GM12878 (cell line): Measurements from ENCODE around the gene SIGLEC10. TPM values are rescaled to one million over a fixed set of nuclear protein-coding genes. Genes with fewer than 3 reads are reported as not detected.

Source experiments
- ATAC-seq: fragments of 200-7000 bp; cut with Tn5 transposase; 3 replicates; pipeline ENCODE4 v1.9.1; 2020; ENCODE audit warnings: mild to moderate bottlenecking, moderate library complexity
- BruUV-seq: library from RNA; stranded (reverse); fragments of 400-500 nt; replicated peaks from 2 replicates; lab custom pipeline; 2021; lab: Mats Ljungman, UMichigan
- CTCF ChIA-PET: fragments of 300-600 bp; sonication (Branson Sonifier 250); formaldehyde crosslinking; extraction: SDS; loops from one replicate; lab custom pipeline; 2021; ENCODE audit warnings: inconsistent platforms; lab: Yijun Ruan, JAX
- POLR2A ChIA-PET: fragments of 350-600 bp; formaldehyde crosslinking; extraction: SDS; loops from one replicate; lab custom pipeline; 2021; ENCODE audit warnings: inconsistent platforms; lab: Charles Lee
- RAD21 ChIA-PET: fragments of 300-600 bp; sonication (Branson Sonifier 250); formaldehyde crosslinking; loops from one replicate; lab custom pipeline; 2023; ENCODE audit warnings: antibody characterized with exemption; ENCODE audit not compliant: unreplicated experiment; lab: Charles Lee
- SMC1A ChIA-PET: fragments of 300-600 bp; sonication (Branson Sonifier 250); formaldehyde crosslinking; loops from one replicate; lab custom pipeline; 2023; ENCODE audit not compliant: unreplicated experiment, uncharacterized antibody; lab: Charles Lee
- DNase-seq: peaks from one replicate; pipeline ENCODE4 v3.0.0-alpha.2; 2011; ENCODE audit warnings: low read depth, low spot score
- FAIRE-seq: peaks from 3 replicates; lab custom pipeline; 2011; peaks lifted over from hg19 to GRCh38; lab: Jason Lieb, UNC
- H2AFZ ChIP-seq: 2 replicates; pipeline ENCODE4 v1.6.0; 2011; ENCODE audit warnings: low read depth, low read length, control low read depth; ENCODE audit not compliant: control insufficient read depth
- H3K27ac ChIP-seq: 2 replicates; pipeline ENCODE4 v1.5.1; 2011; ENCODE audit warnings: control low read depth; ENCODE audit not compliant: control insufficient read depth, insufficient read depth
- H3K27me3 ChIP-seq, 2 experiments: replicated peaks in 1 of 2; 2 replicates each; pipeline versions ENCODE4 v1.6.0 to v1.6.1; 2011; ENCODE audit warnings: low read length in 1 of 2; ENCODE audit not compliant: control insufficient read depth in 2 of 2, insufficient read depth in 2 of 2
- H3K36me3 ChIP-seq, 2 experiments: 2 replicates each; pipeline ENCODE4 v1.5.1; 2011; ENCODE audit warnings: low read length in 1 of 2; ENCODE audit not compliant: control insufficient read depth in 2 of 2, insufficient read depth in 2 of 2
- H3K4me1 ChIP-seq: 2 replicates; pipeline ENCODE4 v1.6.1; 2011; ENCODE audit warnings: mild to moderate bottlenecking, low read length, moderate library complexity, mixed read lengths; ENCODE audit not compliant: control insufficient read depth, insufficient read depth
- H3K4me2 ChIP-seq: 2 replicates; pipeline ENCODE4 v1.6.0; 2011; ENCODE audit warnings: control low read depth; ENCODE audit not compliant: control insufficient read depth, insufficient read depth
- H3K4me3 ChIP-seq: fragments of 200-600 bp; sonication (generic); 2 replicates; pipeline ENCODE4 v1.5.1; 2016
- H3K79me2 ChIP-seq: 2 replicates; pipeline ENCODE4 v1.6.0; 2011; ENCODE audit warnings: low read length; ENCODE audit not compliant: control insufficient read depth, insufficient read depth
- H3K9ac ChIP-seq: 2 replicates; pipeline ENCODE4 v1.8.0; 2011; ENCODE audit warnings: low read length, control low read depth, mixed read lengths; ENCODE audit not compliant: control insufficient read depth, insufficient read depth
- H3K9me3 ChIP-seq: replicated peaks from 3 replicates; pipeline ENCODE4 v1.5.1; 2011; ENCODE audit warnings: mild to moderate bottlenecking, low read length; ENCODE audit not compliant: control insufficient read depth, insufficient read depth
- H4K20me1 ChIP-seq: 2 replicates; pipeline ENCODE4 v1.6.0; 2011; ENCODE audit not compliant: control insufficient read depth, insufficient read depth
- ATF7 ChIP-seq: fragments of 450-650 bp; IDR thresholded peaks from 2 replicates; pipeline ENCODE4 v1.6.1; 2016; ENCODE audit warnings: low read depth, mild to moderate bottlenecking
- CHD2 ChIP-seq: IDR thresholded peaks from 2 replicates; pipeline ENCODE4 v1.6.1; 2011; ENCODE audit warnings: low read depth, low read length, improper control_type of control experiment, borderline replicate concordance
- E2F8 ChIP-seq: fragments of 450-650 bp; IDR thresholded peaks from 2 replicates; pipeline ENCODE4 v1.6.1; 2018; ENCODE audit warnings: mild to moderate bottlenecking, low read depth, moderate library complexity; ENCODE audit not compliant: partially characterized antibody
- EGR1 ChIP-seq, 2 experiments: IDR thresholded peaks; 1 replicate in 1 of 2; 2 replicates in 1 of 2; pipeline ENCODE4 v1.6.1; 2011 to 2012; ENCODE audit warnings: low read depth in 2 of 2, low read length in 2 of 2, borderline replicate concordance in 1 of 2, mild to moderate bottlenecking in 1 of 2, moderate library complexity in 1 of 2
- ELK1 ChIP-seq: IDR thresholded peaks from 2 replicates; pipeline ENCODE4 v1.6.1; 2012; ENCODE audit warnings: low read depth, low read length, improper control_type of control experiment
- FOXM1 ChIP-seq: IDR thresholded peaks from 2 replicates; pipeline ENCODE4 v1.6.1; 2012; ENCODE audit warnings: low read depth, mild to moderate bottlenecking, inconsistent platforms, low read length, moderate library complexity
- GATAD2B ChIP-seq: fragments of 450-650 bp; conservative IDR thresholded peaks from 2 replicates; pipeline ENCODE4 v1.6.1; 2017; ENCODE audit warnings: low read depth, mild to moderate bottlenecking, moderate library complexity
- MAX ChIP-seq: IDR thresholded peaks from 2 replicates; pipeline ENCODE4 v1.6.1; 2012; ENCODE audit warnings: low read depth, low read length, improper control_type of control experiment
- MXI1 ChIP-seq: fragments of 150-350 bp; IDR thresholded peaks from 2 replicates; pipeline ENCODE4 v1.6.1; 2011; ENCODE audit warnings: low read depth, mild to moderate bottlenecking, inconsistent platforms, low read length, improper control_type of control experiment
- PAX8 ChIP-seq: fragments of 450-650 bp; IDR thresholded peaks from 2 replicates; pipeline ENCODE4 v1.6.1; 2017; ENCODE audit warnings: mild to moderate bottlenecking, moderate library complexity
- RB1 ChIP-seq: fragments of 450-650 bp; formaldehyde crosslinking; IDR thresholded peaks from 2 replicates; pipeline ENCODE4 v1.6.1; 2017; ENCODE audit warnings: mild to moderate bottlenecking, borderline replicate concordance
- WRNIP1 ChIP-seq: IDR thresholded peaks from 2 replicates; pipeline ENCODE4 v1.6.1; 2011; ENCODE audit warnings: low read depth, low read length, improper control_type of control experiment, borderline replicate concordance
- ZBTB40 ChIP-seq: fragments of 450-650 bp; IDR thresholded peaks from 2 replicates; pipeline ENCODE4 v1.6.1; 2016; ENCODE audit warnings: mild to moderate bottlenecking, moderate library complexity, borderline replicate concordance
- ZNF384 ChIP-seq: IDR thresholded peaks from 2 replicates; pipeline ENCODE4 v1.6.1; 2012; ENCODE audit warnings: low read depth, mild to moderate bottlenecking, low read length, improper control_type of control experiment, borderline replicate concordance
- WGBS: methylation state at CpG from one replicate; pipeline ENCODE4 v1.1.6; 2016; ENCODE audit warnings: low lambda C conversion rate; ENCODE audit not compliant: insufficient replicate concordance, insufficient coverage; ENCODE audit errors: missing lambda C conversion rate; 5-methylcytosine and 5-hydroxymethylcytosine counted together
- in situ Hi-C: fragments of 300-500 bp; cut with MboI; formaldehyde crosslinking; loops from 9 replicates; pipeline ENCODE4 v1.14.3; 2018; ENCODE audit warnings: mixed read lengths
- intact Hi-C: fragments of 100-400 bp; cut with micrococcal nuclease; formaldehyde crosslinking; loops from one replicate; pipeline ENCODE4 v1.14.2; 2022; ENCODE audit not compliant: unreplicated experiment
- polyA plus RNA-seq, 11 experiments: library from polyadenylated mRNA; depleted of rRNA in 4 of 11; unstranded in 6 of 11; stranded (reverse) in 5 of 11; fragments of >200 nt; fragmentation: Nextera tagmentation in 4 of 11; fragmentation: Illumina TruSeq in 1 of 11; extraction: Ambion mirVana in 4 of 11; extraction: Trizol in 1 of 11; gene quantifications; 1 replicate in 1 of 11; 2 replicates in 10 of 11; pipeline versions ENCODE4 v1.2.1 to v1.2.3, GENCODE V29; 2011 to 2016; ENCODE audit warnings: inconsistent platforms in 2 of 11, missing spikeins in 2 of 11, low read depth in 1 of 11
- total RNA-seq, 4 experiments: library from RNA; depleted of rRNA in 3 of 4; stranded (reverse); fragments of >200 nt in 3 of 4; fragmentation: Illumina TruSeq in 1 of 4; extraction: Trizol in 1 of 4; gene quantifications; 2 replicates each; pipeline versions ENCODE4 v1.2.1 to v1.2.3, GENCODE V29; 2013 to 2021

The SIGLEC10 gene
- total and polyA plus RNA-seq, 10 of the 15 experiments (the other 5 are each of a cell fraction or from before 2014, with no cell fraction given) = 2.3 to 16.8 (median 7.8) TPM

- peaks cover 5% of the 10 kb centered on the region for H3K79me2 ChIP-seq
- peaks cover 19% of the 10 kb centered on the region for H3K4me1 ChIP-seq
- no peaks in the 10 kb centered on the region for H4K20me1 ChIP-seq
- ChIA-PET CTCF (interaction anchor here (1.0 kb wide), 1 partner anchor 47 kb away, joined by 3 read pairs; no protein-coding TSS in a partner anchor), POLR2A (interaction anchor here (1.2 kb wide), 1 partner anchor 18 kb away, joined by 4 read pairs; the partner anchor contains the start of gene NKG7), RAD21 (no interaction called here), SMC1A (interaction anchor here (1.0 kb wide), 1 partner anchor 18 kb away, joined by 3 read pairs; the partner anchor contains the start of gene NKG7)
- no TSS peak for BruUV-seq
- no peak overlapping the region for H3K4me3 ChIP-seq
- peak overlapping the region; percentile 29; the same call in 1 of the 2 replicates for H3K9ac ChIP-seq
- H3K36me3 ChIP-seq = no peaks in the 10 kb centered on the region
- no peak for FAIRE-seq
- peak overlapping the region; percentile 85 for H2AFZ ChIP-seq
- in situ Hi-C loops = loop anchor here (25.0 kb wide), 1 partner anchor 1146 kb away; the partner anchor contains the start of gene ZNF808
- H3K9me3 ChIP-seq = no peaks in the 10 kb centered on the region
- H3K4me2 ChIP-seq = peak overlapping the region; percentile 38
- WGBS = 77% methylated on average over 8 of the region's 8 CpGs
- H3K27me3 ChIP-seq = no peaks in the 10 kb centered on the region
- no peak overlapping the region for H3K27ac ChIP-seq
- TF ChIP-seq GATAD2B (no peak), ELK1 (no peak), FOXM1 (no peak), CHD2 (no peak), PAX8 (no peak), E2F8 (no peak), MAX (no peak), MXI1 (no peak), ZNF384 (no peak), EGR1 (IDR thresholded peaks at IDR 0.05; ENCODE audit: borderline replicate concordance in 1 of 2, low read depth in 2 of 2, low read length in 2 of 2) (no peak), ATF7 (no peak), ZBTB40 (no peak), WRNIP1 (no peak), RB1 (no peak)
- TF ChIP-seq, all 136 proteins: peak for 0
- intact Hi-C loops = no loop called here
- no peak for DNase-seq
- no peak for ATAC-seq
Observed at GRCh38 chr19:51391073-51391611, 26.3 kb downstream of the SIGLEC10 start.
